ENCODE data around the gene LAPTM5. TPM values are rescaled to one million over a fixed set of nuclear protein-coding genes. Genes with fewer than 3 reads are reported as not detected.
A peak's percentile ranks its signal among the peaks of the same experiment; 100 is the strongest.

The LAPTM5 gene
- total RNA-seq, 1 experiment from 2014 or later: not detected

- no peak overlapping the region for H3K27ac ChIP-seq (ENCODE audit: low read depth, low read length, poor library complexity, severe bottlenecking)
- POLR2A ChIA-PET (ENCODE audit: low non-redundant PET): no interaction called here
- H3K9me3 ChIP-seq (ENCODE audit: low read depth, low read length, poor library complexity, severe bottlenecking): no peaks in the 10 kb centered on the region
- TF ChIP-seq EZH2 (IDR thresholded peaks at IDR 0.05; ENCODE audit: borderline replicate concordance, low read depth, low read length, poor library complexity, severe bottlenecking) (peak; percentile 74), CTCF (conservative IDR thresholded peaks at IDR 0.05; ENCODE audit: low read depth, low read length) (no peak)
- no peaks in the 10 kb centered on the region for H3K36me3 ChIP-seq (ENCODE audit: insufficient read depth, low read length, poor library complexity, severe bottlenecking)
- no peak for DNase-seq (ENCODE audit: low spot score)
- peaks cover 34% of the 10 kb centered on the region for H3K27me3 ChIP-seq (replicated peaks; ENCODE audit: insufficient read depth, low read depth, low read length, poor library complexity)
- H3K4me1 ChIP-seq (ENCODE audit: insufficient read depth, low read length, poor library complexity, severe bottlenecking): no peaks in the 10 kb centered on the region
- BruUV-seq (replicated peaks): no TSS peak
- CTCF ChIA-PET: interaction anchor here (0.5 to 0.6 kb wide), 2 partner anchors 95 to 393 kb away, joined by 3 to 4 read pairs; no protein-coding TSS in a partner anchor
- intact Hi-C loops (cut with micrococcal nuclease; ENCODE audit: unreplicated experiment): no loop called here
- no peak overlapping the region for H3K4me3 ChIP-seq (ENCODE audit: low read depth, low read length, poor library complexity, severe bottlenecking)
Measured at GRCh38 chr1:30684881-30685795, 72.4 kb downstream of the LAPTM5 start.

DNA sequence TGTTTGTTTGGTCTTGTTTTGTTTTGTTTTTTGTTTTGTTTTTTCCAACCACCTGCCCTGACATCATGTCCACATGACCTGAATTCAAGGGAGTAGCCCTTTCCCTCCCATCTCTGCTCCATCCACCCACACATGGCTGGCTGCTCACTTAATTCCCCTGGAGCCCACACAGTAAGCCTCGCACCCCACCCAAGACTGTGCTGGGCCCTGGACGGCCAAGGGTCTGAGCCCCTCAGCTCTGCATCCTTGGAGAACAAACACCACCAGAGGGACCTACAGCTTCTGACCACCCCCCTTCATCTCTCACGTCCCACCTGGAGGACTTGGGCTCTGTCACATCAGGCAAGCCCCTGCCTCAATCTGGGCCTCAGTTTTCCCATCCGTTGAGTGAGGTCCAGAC is 73.3 kb downstream of the LAPTM5 start:
- H3K9me3 ChIP-seq (ENCODE audit: low read depth, low read length, poor library complexity, severe bottlenecking): no peaks in the 10 kb centered on the region
- ChIA-PET POLR2A (ENCODE audit: low non-redundant PET) (no interaction called here), CTCF (no interaction called here)

DNA sequence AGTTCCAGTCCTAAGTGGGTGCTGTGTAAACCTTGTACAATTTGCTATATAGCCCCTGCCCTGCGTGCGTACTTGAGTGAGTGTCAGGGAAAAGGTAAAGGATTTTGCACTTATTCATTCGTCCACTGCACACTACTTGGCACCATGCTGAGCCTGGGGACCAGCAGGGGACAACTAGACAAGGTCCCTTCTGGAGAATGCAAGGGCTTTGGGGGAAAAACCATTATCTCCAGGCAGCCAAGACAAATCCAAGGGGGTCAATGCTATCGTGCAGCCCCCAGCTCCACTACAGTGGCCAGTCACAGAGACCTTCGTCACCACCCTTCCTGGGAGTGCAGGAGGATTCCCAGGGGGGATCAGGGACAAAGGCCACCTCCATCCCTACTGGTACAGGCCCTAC is 73.9 kb downstream of the LAPTM5 start:
- no peak overlapping the region for H3K4me3 ChIP-seq (ENCODE audit: low read depth, low read length, poor library complexity, severe bottlenecking)
- no peaks in the 10 kb centered on the region for H3K36me3 ChIP-seq (ENCODE audit: insufficient read depth, low read length, poor library complexity, severe bottlenecking)
- BruUV-seq (replicated peaks): no TSS peak
- TF ChIP-seq EZH2 (IDR thresholded peaks at IDR 0.05; ENCODE audit: borderline replicate concordance, low read depth, low read length, poor library complexity, severe bottlenecking) (no peak), CTCF (conservative IDR thresholded peaks at IDR 0.05; ENCODE audit: low read depth, low read length) (no peak)
- no peak for DNase-seq (ENCODE audit: low spot score)
- H3K4me1 ChIP-seq (ENCODE audit: insufficient read depth, low read length, poor library complexity, severe bottlenecking): no peaks in the 10 kb centered on the region
- POLR2A ChIA-PET (ENCODE audit: low non-redundant PET): no interaction called here
- CTCF ChIA-PET: no interaction called here
- no peak overlapping the region for H3K27ac ChIP-seq (ENCODE audit: low read depth, low read length, poor library complexity, severe bottlenecking)
- intact Hi-C loops (cut with micrococcal nuclease; ENCODE audit: unreplicated experiment): no loop called here
- H3K27me3 ChIP-seq (replicated peaks; ENCODE audit: insufficient read depth, low read depth, low read length, poor library complexity): peaks cover 34% of the 10 kb centered on the region
- H3K9me3 ChIP-seq (ENCODE audit: low read depth, low read length, poor library complexity, severe bottlenecking): no peaks in the 10 kb centered on the region

More for the DNA sequence above, 73.3 kb downstream of the LAPTM5 start:
- no TSS peak for BruUV-seq (replicated peaks)
- Histone ChIP-seq H3K4me3 (ENCODE audit: low read depth, low read length, poor library complexity, severe bottlenecking) (no peak overlapping the region), H3K27me3 (replicated peaks; ENCODE audit: insufficient read depth, low read depth, low read length, poor library complexity) (peaks cover 34% of the 10 kb centered on the region), H3K36me3 (ENCODE audit: insufficient read depth, low read length, poor library complexity, severe bottlenecking) (no peaks in the 10 kb centered on the region), H3K27ac (ENCODE audit: low read depth, low read length, poor library complexity, severe bottlenecking) (no peak overlapping the region), H3K4me1 (ENCODE audit: insufficient read depth, low read length, poor library complexity, severe bottlenecking) (no peaks in the 10 kb centered on the region)
- intact Hi-C loops (cut with micrococcal nuclease; ENCODE audit: unreplicated experiment): no loop called here
- no peak for DNase-seq (ENCODE audit: low spot score)
- TF ChIP-seq EZH2 (IDR thresholded peaks at IDR 0.05; ENCODE audit: borderline replicate concordance, low read depth, low read length, poor library complexity, severe bottlenecking) (no peak), CTCF (conservative IDR thresholded peaks at IDR 0.05; ENCODE audit: low read depth, low read length) (no peak)

Small RNA genes within 50 kb of the gene (microRNA-seq; reads per million reads assigned to microRNA genes)
- gene MIR4420: not detected

Other genes starting within 250 kb of the LAPTM5 start
- gene MATN1, start 34.2 kb downstream of the LAPTM5 start, total RNA-seq (2021): not detected in 2 replicates
- gene SDC3, start 151.0 kb upstream of the LAPTM5 start, total RNA-seq (2021): 7.7 and 11.6 TPM in 2 replicates

Measured in A673 (cell line).